C4-2B (cell line): ENCODE data around the gene MMD.

Source experiments
- CTCF ChIP-seq: fragments of 450-650 bp; conservative IDR thresholded peaks from 2 replicates; pipeline ENCODE4 v1.5.1; 2017; ENCODE audit warnings: mild to moderate bottlenecking
- ZFX ChIP-seq: fragments of 450-650 bp; IDR thresholded peaks from 2 replicates; pipeline ENCODE4 v1.6.1; 2017

GRCh38 chr17:55423535-55423934 lies 1.9 kb upstream of the MMD start:
- TF ChIP-seq CTCF, result no peak
- no peak for TF ChIP-seq ZFX
